SW 1271 (cell line): ENCODE data around the gene OR2J1.
A peak's percentile ranks its signal among the peaks of the same experiment; 100 is the strongest.
"Not testable (repeated sequence)": the region's sequence is repeated elsewhere in the genome, so short reads cannot be mapped to it uniquely, and the experiment has no call there.

Source experiments
- DNase-seq, 2 experiments: peaks; one replicate each; lab custom pipeline; 2025; lab: John Stamatoyannopoulos, UW

OR2J1 gene

DNA sequence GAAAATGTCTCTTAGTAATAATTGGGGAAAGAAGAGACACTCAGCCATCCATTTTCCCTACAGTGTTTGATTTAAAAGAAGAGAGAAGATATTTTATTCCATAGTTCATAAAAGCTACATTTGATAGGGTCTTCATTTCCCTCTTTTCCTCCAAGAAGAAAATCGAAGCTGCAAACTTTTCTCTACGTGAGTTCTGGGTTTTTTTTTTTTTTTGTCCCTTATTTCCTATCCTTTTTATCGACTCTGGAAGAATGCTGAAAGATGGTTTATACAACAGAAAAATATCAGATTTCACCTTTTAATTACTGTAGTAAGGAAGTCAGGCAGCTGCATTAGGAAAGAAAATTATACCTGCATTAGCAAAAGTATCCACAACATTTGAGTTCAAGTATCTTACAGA is at the start of gene OR2J1:
Gene OR2J1, plus strand, starts transcription at position 301 of the 400 bp plus-strand sequence. CDS start 1,453 bp downstream, outside the sequence.
- no peak for DNase-seq

GRCh38 chr6:29051680-29052079 is 47.6 kb upstream of the OR2J1 start:
- no peak for DNase-seq

GRCh38 chr6:29071831-29072723 is 27.2 kb upstream of the OR2J1 start:
- peak in 1 of 2 experiments; percentile 36 for DNase-seq

DNA sequence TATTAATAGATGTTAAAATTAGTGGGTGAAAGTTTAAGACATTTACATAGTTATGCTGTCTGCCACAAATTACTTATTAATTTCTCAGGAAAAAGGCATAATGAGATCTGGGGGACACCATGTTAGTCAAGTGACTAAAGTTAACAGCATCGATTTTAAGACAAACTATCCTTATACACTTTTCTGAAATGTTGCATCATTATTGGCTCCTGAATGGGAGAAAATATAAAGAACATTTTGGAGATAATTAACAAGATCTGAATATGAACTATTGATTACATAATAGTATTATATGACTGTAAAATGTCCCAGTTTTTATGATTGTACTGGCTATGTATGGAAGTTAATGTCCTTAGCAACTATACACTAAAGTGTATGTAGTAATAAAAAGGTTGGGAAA is 20.1 kb upstream of the OR2J1 start:
- no peak for DNase-seq

- no peak for DNase-seq
These were observed 18.0 kb upstream of the OR2J1 start for GRCh38 chr6:29081312-29081711.

DNA sequence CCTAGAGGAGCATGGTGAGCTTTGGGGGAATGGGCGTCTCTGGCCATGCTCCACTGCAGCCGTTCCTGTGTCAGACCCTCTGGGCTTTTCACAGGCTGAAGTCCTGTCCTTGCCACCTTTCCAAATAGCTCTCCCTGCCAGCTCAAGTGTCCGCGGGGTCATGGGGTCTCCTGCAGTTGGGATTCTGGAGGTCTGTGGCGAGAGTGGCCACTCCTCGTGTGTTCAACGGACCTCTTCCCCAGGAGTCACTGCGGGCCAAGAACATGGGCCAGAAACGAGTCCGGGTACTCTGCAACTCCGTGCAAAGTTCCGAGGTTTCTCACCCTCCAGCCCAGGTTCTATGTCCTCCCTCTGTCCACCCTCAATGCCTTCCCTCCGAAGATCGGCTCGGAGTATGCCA is 16.8 kb upstream of the OR2J1 start:
- no peak for DNase-seq

- no peak for DNase-seq
These were observed 12.1 kb upstream of the OR2J1 start, which contains the start of gene OR2B3 for GRCh38 chr6:29087213-29087612. Gene OR2B3 (minus strand): TSS chr6:29087313. CDS start chr6:29087248, 65 bp downstream.

DNA sequence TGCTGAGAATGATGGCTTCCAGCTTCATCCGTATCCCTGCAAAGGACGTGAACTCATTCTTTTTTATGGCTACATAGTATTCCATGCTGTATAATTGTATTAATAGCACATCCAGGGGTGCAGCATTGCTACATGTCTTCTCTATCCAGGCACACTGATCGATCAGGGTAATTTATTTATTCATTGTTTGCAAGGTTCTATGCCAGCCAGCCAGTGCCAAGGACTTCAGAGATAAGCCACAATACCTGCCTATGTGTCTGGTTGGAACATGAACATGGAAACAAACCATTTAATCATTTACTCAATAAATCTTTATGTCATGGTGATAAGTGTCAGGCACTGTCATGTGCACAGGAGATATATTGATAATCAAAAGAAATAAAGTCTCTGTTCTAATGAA is 6.3 kb upstream of the OR2J1 start:
- no peak for DNase-seq

- no peak for DNase-seq
These were observed 1.5 kb upstream of the OR2J1 start for GRCh38 chr6:29097803-29098202.

DNA sequence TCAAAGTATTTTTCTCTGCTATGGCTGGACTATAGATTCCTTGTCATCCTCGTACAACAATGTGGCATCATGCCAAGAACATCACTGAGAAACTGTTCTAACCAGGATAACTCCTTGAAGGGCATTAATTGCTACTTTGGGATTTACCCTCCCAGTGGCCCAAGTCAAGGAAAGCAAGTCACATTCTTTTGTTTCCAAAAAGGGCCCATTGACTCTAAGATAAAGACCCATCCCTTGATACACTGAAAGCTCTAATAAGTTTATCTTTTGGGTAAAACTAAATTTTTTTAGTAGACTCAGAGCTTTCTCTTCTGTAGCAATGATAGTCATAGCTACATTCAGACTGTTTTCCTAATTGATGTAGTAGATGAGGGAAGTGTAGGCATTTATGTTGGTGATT is 8.5 kb downstream of the OR2J1 start, which contains the start of gene OR2J3:
Gene OR2J3, plus strand, starts transcription at position 301 of the 400 bp plus-strand sequence. CDS start 3,833 bp downstream, outside the sequence.
- no peak for DNase-seq

DNA sequence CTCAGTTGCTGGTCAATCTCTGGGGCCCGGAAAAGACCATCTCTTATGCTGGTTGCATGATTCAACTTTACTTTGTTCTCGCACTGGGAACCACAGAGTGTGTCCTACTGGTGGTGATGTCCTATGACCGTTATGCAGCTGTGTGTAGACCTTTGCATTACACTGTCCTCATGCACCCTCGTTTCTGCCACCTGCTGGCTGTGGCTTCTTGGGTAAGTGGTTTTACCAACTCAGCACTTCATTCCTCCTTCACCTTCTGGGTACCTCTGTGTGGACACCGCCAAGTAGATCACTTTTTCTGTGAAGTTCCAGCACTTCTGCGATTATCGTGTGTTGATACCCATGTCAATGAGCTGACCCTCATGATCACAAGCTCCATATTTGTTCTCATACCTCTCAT is 12.8 kb downstream of the OR2J1 start:
- DNase-seq = no peak

- DNase-seq = not testable (repeated sequence)
These were observed 15.7 kb downstream of the OR2J1 start for GRCh38 chr6:29114964-29115363.

GRCh38 chr6:29129326-29130012 is 30.2 kb downstream of the OR2J1 start:
- no peak for DNase-seq

DNA sequence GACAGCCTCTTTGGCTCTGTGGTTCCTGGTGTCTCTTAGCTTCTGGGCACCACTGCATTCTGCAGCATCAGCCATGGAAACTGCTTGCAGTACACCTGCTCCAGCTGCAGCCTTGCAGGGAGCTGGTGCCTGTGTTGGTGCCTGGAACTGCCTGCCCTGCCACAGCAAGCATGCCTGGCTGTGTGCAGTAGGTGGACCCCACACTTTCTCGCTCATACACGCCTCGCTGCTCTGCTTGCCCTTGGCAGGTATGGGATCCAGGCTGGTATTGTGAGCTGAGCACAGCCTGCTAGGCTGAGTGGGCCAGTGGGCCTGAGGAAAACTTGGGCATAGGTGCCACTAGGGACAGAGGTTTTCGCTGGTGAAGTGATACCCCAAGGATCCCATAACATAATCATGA is 31.4 kb downstream of the OR2J1 start:
- no peak for DNase-seq

- no peak for DNase-seq
These were observed 32.4 kb downstream of the OR2J1 start for GRCh38 chr6:29131691-29132090.

DNA sequence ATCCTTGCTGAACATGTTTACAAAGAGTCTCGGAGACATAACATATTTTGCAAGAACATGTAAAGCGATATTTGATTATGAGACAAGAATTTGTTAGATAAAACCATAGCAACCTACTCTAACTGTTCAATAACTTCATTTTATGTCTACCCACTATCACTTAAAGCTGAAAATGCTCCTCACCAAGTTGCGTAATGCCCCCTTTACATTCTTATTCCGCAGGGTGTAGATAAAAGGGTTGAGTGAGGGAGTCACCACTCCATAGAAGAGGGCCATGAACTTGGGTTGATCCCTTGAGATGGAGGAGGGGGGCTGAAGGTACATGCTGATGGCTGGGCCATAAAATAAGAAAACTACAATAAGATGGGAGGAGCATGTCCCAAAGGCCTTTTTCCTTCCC is 38.4 kb downstream of the OR2J1 start:
- no peak for DNase-seq

DNA sequence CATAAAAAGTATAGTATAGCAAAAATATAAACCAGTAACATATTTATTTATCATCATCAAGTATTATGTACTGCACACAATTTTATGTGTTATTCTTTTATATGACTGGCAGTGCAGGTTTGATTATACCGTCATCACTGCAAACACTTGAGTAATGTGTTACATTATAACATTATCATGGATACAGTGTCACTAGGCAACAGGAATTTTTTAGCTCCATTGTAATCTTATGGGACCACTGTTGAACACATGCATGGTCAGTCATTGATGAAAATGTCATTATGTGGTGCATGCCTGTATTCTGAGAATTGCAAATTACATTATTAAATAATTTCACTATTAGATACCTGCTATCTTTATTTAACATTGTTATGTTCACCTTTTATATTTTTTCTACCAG is 42.3 kb downstream of the OR2J1 start:
- DNase-seq = no peak

DNA sequence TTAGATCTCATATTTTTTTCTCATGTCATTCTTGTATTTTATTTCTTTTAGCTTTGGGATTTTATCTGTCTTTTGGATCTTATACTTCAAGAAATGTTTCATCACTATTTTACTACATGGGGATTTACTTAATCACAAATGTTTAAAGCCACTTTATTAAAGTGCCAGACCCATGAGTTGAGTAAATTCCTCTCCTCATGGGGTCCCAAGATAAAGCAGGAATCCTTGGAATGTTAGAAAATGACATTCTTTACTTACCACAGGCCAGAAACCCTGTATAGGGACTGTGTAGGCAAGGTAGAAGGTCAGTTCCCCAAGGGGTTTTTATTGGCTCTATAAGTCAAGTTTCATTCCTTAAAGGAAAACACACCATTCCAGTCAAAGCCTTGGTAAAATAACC is 43.0 kb downstream of the OR2J1 start:
- peak in 1 of 2 experiments; percentile 15 for DNase-seq

DNA sequence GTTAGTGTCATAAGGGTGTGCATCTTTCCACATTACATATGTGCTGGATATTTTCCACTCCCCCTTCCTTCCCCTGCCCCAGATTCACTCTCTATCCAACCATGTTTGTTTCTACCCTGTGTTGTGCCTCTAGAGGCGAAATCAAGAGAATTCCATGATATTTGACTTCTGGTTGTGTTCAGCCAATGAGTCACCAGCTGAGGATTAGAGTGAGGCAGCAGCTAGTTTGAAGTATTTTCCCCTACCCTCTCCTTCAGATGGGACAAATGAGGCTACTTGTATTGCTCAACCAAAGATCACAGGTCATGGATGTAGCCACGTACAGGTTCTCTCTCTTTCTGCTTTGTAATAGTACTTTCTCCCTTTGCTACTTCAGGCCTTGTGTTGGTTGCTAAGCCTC is 46.9 kb downstream of the OR2J1 start:
- DNase-seq = no peak

GRCh38 chr6:29147074-29147473 is 47.8 kb downstream of the OR2J1 start:
- DNase-seq = no peak

- not testable (repeated sequence) for DNase-seq
These were observed 50.2 kb downstream of the OR2J1 start for GRCh38 chr6:29149444-29149843.
